HepG2 (cell line): ENCODE measurements around the gene IRF1. TPM values are rescaled to one million over a fixed set of nuclear protein-coding genes. Genes with fewer than 3 reads are reported as not detected.

Experiments used
- ATAC-seq: fragments of 200-7000 bp; cut with Tn5 transposase; 3 replicates; pipeline ENCODE4 v1.9.1; 2020; ENCODE audit warnings: mild to moderate bottlenecking, moderate library complexity
- BruUV-seq: library from RNA; stranded (reverse); fragments of 400-500 nt; replicated peaks from 2 replicates; lab custom pipeline; 2021; lab: Mats Ljungman, UMichigan
- CTCF ChIA-PET: fragments of 300-600 bp; formaldehyde crosslinking; extraction: SDS; loops from one replicate; lab custom pipeline; 2021; ENCODE audit warnings: low total read pairs, inconsistent platforms, low intra/inter-chr PET ratio; lab: Yijun Ruan, JAX
- POLR2A ChIA-PET: fragments of 350-600 bp; sonication (Branson Sonifier 250); formaldehyde crosslinking; loops from one replicate; lab custom pipeline; 2020; ENCODE audit warnings: antibody characterized with exemption, inconsistent platforms; lab: Yijun Ruan, JAX
- DNase-seq: peaks from one replicate; pipeline ENCODE4 v3.0.0-alpha.2; 2015; ENCODE audit warnings: low spot score
- FAIRE-seq: peaks from 3 replicates; lab custom pipeline; 2011; peaks lifted over from hg19 to GRCh38; lab: Jason Lieb, UNC
- H2AFZ ChIP-seq: one replicate; pipeline ENCODE4 v1.6.1; 2011; ENCODE audit warnings: low read length, inconsistent platforms
- H3K27ac ChIP-seq: fragments of 300-600 bp; 3 replicates; pipeline ENCODE4 v1.8.0; 2011; ENCODE audit warnings: mixed run types, mild to moderate bottlenecking, mixed read lengths, low read length, inconsistent platforms; ENCODE audit not compliant: insufficient read depth; ENCODE audit errors: extremely low read length
- H3K27me3 ChIP-seq, 2 experiments: fragments of 200-600 bp in 1 of 2; 2 replicates in 1 of 2; 3 replicates in 1 of 2; pipeline versions ENCODE4 v1.6.0 to v1.8.0; 2011; ENCODE audit warnings: low read length in 2 of 2, mild to moderate bottlenecking in 2 of 2, moderate library complexity in 2 of 2, inconsistent platforms in 1 of 2; ENCODE audit not compliant: insufficient read depth in 2 of 2, control insufficient read depth in 1 of 2
- H3K36me3 ChIP-seq, 2 experiments: fragments of 200-600 bp in 1 of 2; replicated peaks in 1 of 2; 2 replicates in 1 of 2; 3 replicates in 1 of 2; pipeline versions ENCODE4 v1.5.1 to v1.8.0; 2011; ENCODE audit warnings: low read length in 2 of 2, inconsistent platforms in 1 of 2; ENCODE audit not compliant: insufficient read depth in 2 of 2, control insufficient read depth in 1 of 2
- H3K4me1 ChIP-seq: 2 replicates; pipeline ENCODE4 v1.5.1; 2012; ENCODE audit warnings: low read length, inconsistent platforms; ENCODE audit not compliant: insufficient read depth
- H3K4me2 ChIP-seq: 2 replicates; pipeline ENCODE4 v1.6.0; 2011; ENCODE audit warnings: low read depth, low read length, inconsistent platforms
- H3K4me3 ChIP-seq, 3 experiments: fragments of 200-600 bp in 1 of 3; sonication (generic), shearing (Covaris generic) in 1 of 3; replicated peaks in 1 of 3; 2 replicates each; pipeline ENCODE4 v1.5.1; 2011 to 2016; ENCODE audit warnings: low read length in 3 of 3, inconsistent platforms in 2 of 3, low read depth in 2 of 3, mild to moderate bottlenecking in 2 of 3, control low read depth in 1 of 3, mixed read lengths in 1 of 3; ENCODE audit not compliant: insufficient read depth in 1 of 3
- H3K79me2 ChIP-seq: one replicate; pipeline ENCODE4 v1.6.1; 2011; ENCODE audit warnings: low read length, inconsistent platforms; ENCODE audit not compliant: insufficient read depth
- H3K9ac ChIP-seq: 2 replicates; pipeline ENCODE4 v1.6.0; 2011; ENCODE audit warnings: mild to moderate bottlenecking, low read depth, low read length, inconsistent platforms; ENCODE audit not compliant: insufficient read depth
- H3K9me3 ChIP-seq: 2 replicates; pipeline ENCODE4 v1.5.1; 2012; ENCODE audit warnings: mild to moderate bottlenecking, low read length
- H4K20me1 ChIP-seq: 2 replicates; pipeline ENCODE4 v1.6.0; 2011; ENCODE audit warnings: inconsistent platforms, mild to moderate bottlenecking, low read length, moderate library complexity; ENCODE audit not compliant: insufficient read depth
- CHCHD3 ChIP-seq: sonication (generic); formaldehyde crosslinking; IDR thresholded peaks from 2 replicates; pipeline ENCODE4 v1.8.0; 2022; ENCODE audit warnings: mild to moderate bottlenecking, missing genetic modification reagents, moderate library complexity
- CHD4 ChIP-seq: fragments of 200-600 bp; sonication (generic); IDR thresholded peaks from 2 replicates; pipeline ENCODE4 v1.7.0; 2017; ENCODE audit warnings: mild to moderate bottlenecking, low read length, borderline replicate concordance
- NR2F1 ChIP-seq, 2 experiments: fragments of 450-650 bp in 1 of 2; formaldehyde crosslinking in 1 of 2; IDR thresholded peaks; 2 replicates each; pipeline versions ENCODE4 v1.5.0 to v1.6.1; 2016 to 2020; ENCODE audit warnings: mild to moderate bottlenecking in 1 of 2, missing compliant biosample characterization in 1 of 2, missing genetic modification reagents in 1 of 2, moderate library complexity in 1 of 2
- RFXANK ChIP-seq: IDR thresholded peaks from 2 replicates; pipeline ENCODE4 v1.6.1; 2016
- SIN3B ChIP-seq: fragments of 150-350 bp; IDR thresholded peaks from 2 replicates; pipeline ENCODE4 v1.6.1; 2014; ENCODE audit warnings: low read length
- SMAD3 ChIP-seq: sonication (generic); formaldehyde crosslinking; IDR thresholded peaks from 2 replicates; pipeline ENCODE4 v1.4.0; 2020; ENCODE audit warnings: missing genetic modification reagents
- TEF ChIP-seq: sonication (generic); formaldehyde crosslinking; IDR thresholded peaks from 2 replicates; pipeline ENCODE4 v1.5.0; 2020; ENCODE audit warnings: missing genetic modification reagents
- XBP1 ChIP-seq: sonication (generic); formaldehyde crosslinking; IDR thresholded peaks from 2 replicates; pipeline ENCODE4 v1.5.0; 2020; ENCODE audit warnings: missing genetic modification reagents
- ZC3H4 ChIP-seq: sonication (generic); formaldehyde crosslinking; IDR thresholded peaks from 2 replicates; pipeline ENCODE4 v1.4.0; 2020; ENCODE audit warnings: missing genetic modification reagents, borderline replicate concordance
- ZFP36 ChIP-seq: fragments of 150-350 bp; IDR thresholded peaks from 2 replicates; pipeline ENCODE4 v1.6.1; 2018; ENCODE audit warnings: borderline replicate concordance, low read length, low read depth; ENCODE audit not compliant: partially characterized antibody
- ZNF136 ChIP-seq: sonication (generic); formaldehyde crosslinking; IDR thresholded peaks from 2 replicates; pipeline ENCODE4 v1.8.1; 2022; ENCODE audit warnings: low read depth, mild to moderate bottlenecking, moderate library complexity, missing genetic modification reagents
- ZNF205 ChIP-seq: IDR thresholded peaks from 2 replicates; pipeline ENCODE4 v1.6.1; 2018; ENCODE audit warnings: missing biosample characterization, missing genetic modification reagents
- ZNF30 ChIP-seq: sonication (generic); formaldehyde crosslinking; IDR thresholded peaks from 2 replicates; pipeline ENCODE4 v1.5.0; 2020; ENCODE audit warnings: mild to moderate bottlenecking, missing genetic modification reagents
- ZNF460 ChIP-seq: sonication (generic); formaldehyde crosslinking; IDR thresholded peaks from 2 replicates; pipeline ENCODE4 v1.5.1; 2020; ENCODE audit warnings: missing genetic modification reagents, mild to moderate bottlenecking, borderline replicate concordance
- ZNF629 ChIP-seq: sonication (generic); formaldehyde crosslinking; conservative IDR thresholded peaks from 2 replicates; pipeline ENCODE4 v1.5.0; 2020; ENCODE audit warnings: missing genetic modification reagents
- WGBS: methylation state at CpG from one replicate; pipeline ENCODE4 v1.1.6; 2017; ENCODE audit warnings: low lambda C conversion rate; 5-methylcytosine and 5-hydroxymethylcytosine counted together
- in situ Hi-C: cut with HindIII; loops from 2 replicates; pipeline ENCODE4 v1.10.0; 2017; ENCODE audit warnings: low pct_unique_long_range_greater_than_20kb; ENCODE audit not compliant: extremely low pct_ligation_motif_present
- intact Hi-C: fragments of 100-400 bp; cut with micrococcal nuclease; formaldehyde crosslinking; loops from one replicate; pipeline ENCODE4 v1.10.0; 2022; ENCODE audit not compliant: unreplicated experiment
- polyA plus RNA-seq, 8 experiments: library from polyadenylated mRNA; depleted of rRNA in 3 of 8; stranded (reverse) in 7 of 8; unstranded in 1 of 8; fragments of >200 nt; fragmentation: Illumina TruSeq in 4 of 8; extraction: Trizol in 4 of 8; gene quantifications; 2 replicates each; pipeline versions ENCODE4 v1.2.1 to v1.2.3, GENCODE V29; 2011 to 2016; ENCODE audit warnings: low read depth in 4 of 8, missing spikeins in 1 of 8, mixed read lengths in 1 of 8; ENCODE audit not compliant: insufficient read depth in 1 of 8
- total RNA-seq, 5 experiments: library from RNA; depleted of rRNA; stranded (reverse); fragments of >200 nt; fragmentation: Illumina TruSeq; extraction: Trizol; gene quantifications; 2 replicates each; pipeline ENCODE4 v1.2.3, GENCODE V29; 2016; ENCODE audit warnings: low read depth in 1 of 5

The IRF1 gene
- total and polyA plus RNA-seq, 2 of the 13 experiments (the other 11 are each of a cell fraction or from before 2014, with no cell fraction given) = 4.1 to 8.8 TPM

DNA sequence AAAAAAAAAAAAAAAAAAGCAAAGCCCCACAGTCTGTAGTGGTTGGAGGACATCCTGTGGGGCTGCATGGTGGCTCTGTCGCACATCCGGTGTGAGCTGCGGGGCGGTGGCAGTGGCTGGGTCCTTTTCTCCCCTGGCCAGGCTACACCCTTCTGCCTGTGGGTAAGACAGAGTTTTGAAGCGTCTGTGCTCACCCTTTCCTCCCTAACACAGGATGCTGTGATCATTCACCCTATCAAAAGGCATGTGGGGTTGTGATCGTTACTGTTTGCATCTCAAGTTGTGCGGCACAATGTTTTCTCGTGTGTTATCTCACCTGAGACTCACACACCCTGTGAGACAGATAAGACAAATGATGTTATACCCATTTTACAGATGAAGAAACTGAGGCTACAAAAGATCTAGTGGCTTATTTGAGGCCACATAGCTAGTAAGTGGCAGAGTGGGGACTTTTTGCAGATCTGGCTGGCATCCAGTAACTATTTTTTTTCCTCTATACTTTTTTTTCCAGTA lies 17.5 kb downstream of the IRF1 start:
- CTCF ChIA-PET = no interaction called here
- POLR2A ChIA-PET = interaction anchor here (0.8 to 1.0 kb wide), 2 partner anchors 18 kb away, joined by 3 read pairs; partner anchors contain the start of gene IRF1
- no peaks in the 10 kb centered on the region for H3K79me2 ChIP-seq
- FAIRE-seq = no peak
- peaks cover 68% of the 10 kb centered on the region for H3K4me1 ChIP-seq
- H4K20me1 ChIP-seq = no peaks in the 10 kb centered on the region
- H3K27me3 ChIP-seq = no peaks in the 10 kb centered on the region
- no peak overlapping the region for H3K4me2 ChIP-seq
- WGBS = 86% methylated on average over 8 of the region's 8 CpGs
- in situ Hi-C loops = no loop called here
- intact Hi-C loops = no loop called here
- no TSS peak for BruUV-seq
- no peak overlapping the region for H3K9ac ChIP-seq
- no peak overlapping the region for H2AFZ ChIP-seq
- no peaks in the 10 kb centered on the region for H3K9me3 ChIP-seq
- no peak overlapping the region for H3K27ac ChIP-seq
- no peak overlapping the region for H3K4me3 ChIP-seq
- no peak for ATAC-seq
- DNase-seq = no peak
- TF ChIP-seq SIN3B (no peak), ZNF629 (CRISPR knock-in tag) (peak; percentile 95), CHD4 (peak; percentile 62; the same call in 1 of the 2 replicates)
- H3K36me3 ChIP-seq = no peaks in the 10 kb centered on the region

DNA sequence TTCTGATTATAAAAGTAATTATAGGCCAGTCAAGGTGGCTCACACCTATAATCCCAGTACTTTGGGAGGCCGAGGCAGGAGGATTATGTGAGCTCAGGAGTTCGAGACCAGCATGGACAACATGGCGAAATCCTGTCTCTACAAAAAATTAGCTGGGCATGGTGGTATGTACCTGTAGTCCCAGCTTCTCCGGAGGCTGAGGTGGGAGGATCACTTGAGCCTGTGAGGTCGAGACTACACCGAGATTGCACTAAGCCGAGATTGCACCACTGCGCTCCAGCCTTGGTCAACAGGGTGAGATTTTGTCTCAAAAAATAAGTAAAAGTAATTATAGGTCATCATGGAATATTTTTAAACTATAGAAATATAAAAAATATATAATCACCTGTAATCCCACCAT lies 18.1 kb downstream of the IRF1 start:
- Histone ChIP-seq H3K27me3 (no peaks in the 10 kb centered on the region), H3K9ac (no peak overlapping the region), H2AFZ (no peak overlapping the region), H3K9me3 (no peaks in the 10 kb centered on the region), H3K4me2 (no peak overlapping the region), H3K36me3 (no peaks in the 10 kb centered on the region), H4K20me1 (no peaks in the 10 kb centered on the region), H3K27ac (no peak overlapping the region), H3K4me1 (peaks cover 68% of the 10 kb centered on the region), H3K4me3 (no peak overlapping the region), H3K79me2 (no peaks in the 10 kb centered on the region)
- no peak for TF ChIP-seq RFXANK (CRISPR knock-in tag)
- TF ChIP-seq ZNF460 = no peak
- no peak for TF ChIP-seq ZFP36
- TF ChIP-seq TEF = no peak
- TF ChIP-seq SMAD3 = no peak
- no peak for TF ChIP-seq XBP1 (CRISPR knock-in tag)
- no peak for TF ChIP-seq NR2F1 (CRISPR knock-in tag; IDR thresholded peaks at IDR 0.05)
- TF ChIP-seq CHCHD3 (CRISPR knock-in tag) = no peak
- TF ChIP-seq ZC3H4 = no peak
- TF ChIP-seq ZNF205 (CRISPR knock-in tag) = no peak
- no peak for TF ChIP-seq ZNF136 (CRISPR knock-in tag)
- TF ChIP-seq ZNF30 (CRISPR knock-in tag) = no peak
- DNase-seq = no peak
- BruUV-seq = no TSS peak
- ChIA-PET CTCF (no interaction called here), POLR2A (interaction anchor here (1.0 kb wide), 1 partner anchor 18 kb away, joined by 3 read pairs; the partner anchor contains the start of gene IRF1)
- ATAC-seq = no peak
- intact Hi-C loops = no loop called here
- 88% methylated on average over 8 of the region's 8 CpGs for WGBS
- FAIRE-seq = no peak
- in situ Hi-C loops = no loop called here
